ENCODE measurements around the gene RPL27A.

Gene RPL27A

GRCh38 chr11:8690374-8691342 lies 8.1 kb downstream of the RPL27A start:
- WGBS (ENCODE audit: extremely low coverage, insufficient coverage, insufficient read length), result no CpG with 5 or more reads among the region's 4 CpGs
- H3K9ac ChIP-seq (ENCODE audit: low read length), result no peak overlapping the region
- H3K9me3 ChIP-seq (ENCODE audit: insufficient read depth, low read depth, low read length), result no peaks in the 10 kb centered on the region

DNA sequence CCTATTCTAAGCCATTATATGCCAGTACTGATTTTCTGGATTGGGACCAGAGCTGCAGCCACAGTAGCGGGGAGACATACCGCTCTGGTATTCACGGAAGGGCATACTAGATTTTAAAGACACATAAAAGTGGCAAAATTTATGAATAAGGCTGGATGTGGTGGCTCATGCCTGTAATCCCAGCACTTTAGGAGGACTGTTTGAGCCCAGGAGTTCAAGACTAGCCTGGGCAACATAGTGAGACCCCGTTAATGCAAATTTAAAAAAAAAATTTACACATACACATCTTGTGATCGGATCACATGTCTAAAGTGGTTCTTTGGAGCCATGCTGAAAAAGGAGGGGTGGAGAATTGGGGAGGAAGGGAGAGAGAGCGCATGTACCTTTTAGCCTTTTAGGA lies 9.0 kb downstream of the RPL27A start:
- Histone ChIP-seq H4K12ac (ENCODE audit: low read depth, low read length) (no peak overlapping the region), H2AK5ac (ENCODE audit: low read length) (no peak overlapping the region), H4K91ac (ENCODE audit: low read depth, low read length) (no peak overlapping the region), H3K18ac (ENCODE audit: low read length) (no peak overlapping the region), H3K9me3 (ENCODE audit: insufficient read depth, low read depth, low read length) (no peaks in the 10 kb centered on the region), H3K23ac (ENCODE audit: low read length) (no peak overlapping the region), H2BK120ac (ENCODE audit: insufficient read depth, low read length, poor library complexity) (no peak overlapping the region), H3K14ac (ENCODE audit: low read length) (no peak overlapping the region), H3K4ac (ENCODE audit: low read depth, low read length) (no peak overlapping the region), H3K27ac (ENCODE audit: low read depth, low read length) (no peak overlapping the region), H3K79me1 (ENCODE audit: low read length) (peaks cover 4% of the 10 kb centered on the region), H3K36me3 (ENCODE audit: control insufficient read depth in 1 of 2, insufficient read depth in 2 of 2, low read length in 2 of 2) (peaks cover 28 to 48% of the 10 kb centered on the region in 2 experiments), H2BK12ac (ENCODE audit: low read length) (no peak overlapping the region), H3K27me3 (ENCODE audit: insufficient read depth, low read length) (no peaks in the 10 kb centered on the region), H3K4me3 (ENCODE audit: low read depth, low read length) (no peak overlapping the region), H2BK5ac (ENCODE audit: low read depth, low read length, poor library complexity) (no peak overlapping the region), H3K9ac (ENCODE audit: low read length) (no peak overlapping the region), H2AFZ (ENCODE audit: insufficient read depth, low read length, poor library complexity) (no peak overlapping the region), H3K4me1 (ENCODE audit: control insufficient read depth in 1 of 2, insufficient read depth in 2 of 2, low read length in 2 of 2) (peaks cover 6% of the 10 kb centered on the region in 2 experiments), H3K79me2 (ENCODE audit: control insufficient read depth, insufficient read depth, low read length, poor library complexity) (peaks cover 2% of the 10 kb centered on the region), H3K4me2 (ENCODE audit: low read length) (no peak overlapping the region), H4K8ac (ENCODE audit: low read depth, low read length) (no peak overlapping the region)
- no CpG with 5 or more reads among the region's 6 CpGs for WGBS (ENCODE audit: extremely low coverage, insufficient coverage, insufficient read length)
- no peak for DNase-seq

More at GRCh38 chr11:8690374-8691342, 8.1 kb downstream of the RPL27A start:
- H2AK5ac ChIP-seq (ENCODE audit: low read length), result no peak overlapping the region
- H3K27me3 ChIP-seq (ENCODE audit: insufficient read depth, low read length), result no peaks in the 10 kb centered on the region
- H3K18ac ChIP-seq (ENCODE audit: low read length), result no peak overlapping the region
- no peak overlapping the region for H3K4me2 ChIP-seq (ENCODE audit: low read length)
- no peak overlapping the region for H3K4ac ChIP-seq (ENCODE audit: low read depth, low read length)
- no peak overlapping the region for H2BK120ac ChIP-seq (ENCODE audit: insufficient read depth, low read length, poor library complexity)
- DNase-seq, result no peak
- no peak overlapping the region for H2BK12ac ChIP-seq (ENCODE audit: low read length)
- H3K4me3 ChIP-seq (ENCODE audit: low read depth, low read length), result no peak overlapping the region
- H4K8ac ChIP-seq (ENCODE audit: low read depth, low read length), result no peak overlapping the region
- H3K23ac ChIP-seq (ENCODE audit: low read length), result no peak overlapping the region
- H3K4me1 ChIP-seq (ENCODE audit: control insufficient read depth in 1 of 2, insufficient read depth in 2 of 2, low read length in 2 of 2), result peaks cover 6% of the 10 kb centered on the region in 2 experiments
- H4K91ac ChIP-seq (ENCODE audit: low read depth, low read length), result no peak overlapping the region
- H3K27ac ChIP-seq (ENCODE audit: low read depth, low read length), result no peak overlapping the region
- H3K36me3 ChIP-seq (ENCODE audit: control insufficient read depth in 1 of 2, insufficient read depth in 2 of 2, low read length in 2 of 2), result peaks cover 26 to 48% of the 10 kb centered on the region in 2 experiments
- H2BK5ac ChIP-seq (ENCODE audit: low read depth, low read length, poor library complexity), result no peak overlapping the region
- H3K79me1 ChIP-seq (ENCODE audit: low read length), result peaks cover 4% of the 10 kb centered on the region
- no peak overlapping the region for H2AFZ ChIP-seq (ENCODE audit: insufficient read depth, low read length, poor library complexity)
- H3K14ac ChIP-seq (ENCODE audit: low read length), result no peak overlapping the region
- H3K79me2 ChIP-seq (ENCODE audit: control insufficient read depth, insufficient read depth, low read length, poor library complexity), result peaks cover 2% of the 10 kb centered on the region
- H4K12ac ChIP-seq (ENCODE audit: low read depth, low read length), result no peak overlapping the region

- Histone ChIP-seq H3K4me1 (ENCODE audit: control insufficient read depth in 1 of 2, insufficient read depth in 2 of 2, low read length in 2 of 2) (peaks cover 6% of the 10 kb centered on the region in 2 experiments), H3K79me2 (ENCODE audit: control insufficient read depth, insufficient read depth, low read length, poor library complexity) (peaks cover 2% of the 10 kb centered on the region), H3K14ac (ENCODE audit: low read length) (no peak overlapping the region), H3K79me1 (ENCODE audit: low read length) (peaks cover 4% of the 10 kb centered on the region), H4K8ac (ENCODE audit: low read depth, low read length) (no peak overlapping the region), H3K23ac (ENCODE audit: low read length) (no peak overlapping the region), H3K36me3 (ENCODE audit: control insufficient read depth in 1 of 2, insufficient read depth in 2 of 2, low read length in 2 of 2) (peaks cover 31 to 54% of the 10 kb centered on the region in 2 experiments), H3K4ac (ENCODE audit: low read depth, low read length) (no peak overlapping the region), H2BK12ac (ENCODE audit: low read length) (no peak overlapping the region), H3K18ac (ENCODE audit: low read length) (no peak overlapping the region), H2BK120ac (ENCODE audit: insufficient read depth, low read length, poor library complexity) (no peak overlapping the region), H3K9ac (ENCODE audit: low read length) (no peak overlapping the region), H4K12ac (ENCODE audit: low read depth, low read length) (no peak overlapping the region), H3K27ac (ENCODE audit: low read depth, low read length) (no peak overlapping the region), H4K91ac (ENCODE audit: low read depth, low read length) (no peak overlapping the region), H2BK5ac (ENCODE audit: low read depth, low read length, poor library complexity) (no peak overlapping the region), H2AFZ (ENCODE audit: insufficient read depth, low read length, poor library complexity) (no peak overlapping the region), H3K9me3 (ENCODE audit: insufficient read depth, low read depth, low read length) (no peaks in the 10 kb centered on the region), H2AK5ac (ENCODE audit: low read length) (no peak overlapping the region), H3K4me3 (ENCODE audit: low read depth, low read length) (no peak overlapping the region), H3K4me2 (ENCODE audit: low read length) (no peak overlapping the region), H3K27me3 (ENCODE audit: insufficient read depth, low read length) (no peaks in the 10 kb centered on the region)
- no peak for DNase-seq
- WGBS (ENCODE audit: extremely low coverage, insufficient coverage, insufficient read length), result no CpG with 5 or more reads among the region's 3 CpGs
Observed at GRCh38 chr11:8692417-8692816, 9.8 kb downstream of the RPL27A start.

DNA sequence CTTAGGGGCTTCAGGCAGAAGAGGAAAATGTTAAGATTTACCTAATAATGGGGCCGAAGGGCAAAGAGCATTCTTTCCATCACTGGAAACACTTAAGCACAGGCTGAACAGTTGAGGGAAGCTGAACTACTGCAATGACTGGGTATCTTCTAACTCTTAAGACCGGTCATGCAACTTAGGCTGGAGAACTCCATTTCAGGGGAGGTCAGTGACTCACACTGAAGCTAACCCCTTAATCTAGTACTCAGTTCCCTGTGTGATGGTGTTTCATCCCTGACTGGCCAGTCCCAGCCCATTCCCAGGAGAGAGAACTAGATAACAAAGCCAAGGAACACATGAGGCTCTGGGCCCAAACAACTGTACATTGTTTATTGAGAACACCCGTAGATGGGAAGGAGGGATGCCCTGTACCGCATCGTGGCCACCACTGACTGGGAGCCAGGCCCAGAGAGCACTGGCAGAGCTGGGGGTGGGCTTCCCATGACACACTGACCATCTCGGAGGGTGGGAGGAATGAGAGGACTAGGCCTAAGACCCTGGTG lies 10.5 kb downstream of the RPL27A start:
- H2BK5ac ChIP-seq (ENCODE audit: low read depth, low read length, poor library complexity), result no peak overlapping the region
- H3K14ac ChIP-seq (ENCODE audit: low read length), result no peak overlapping the region
- H2AFZ ChIP-seq (ENCODE audit: insufficient read depth, low read length, poor library complexity), result no peak overlapping the region
- H3K4ac ChIP-seq (ENCODE audit: low read depth, low read length), result no peak overlapping the region
- no peak overlapping the region for H4K8ac ChIP-seq (ENCODE audit: low read depth, low read length)
- H3K23ac ChIP-seq (ENCODE audit: low read length), result no peak overlapping the region
- no peak overlapping the region for H2AK5ac ChIP-seq (ENCODE audit: low read length)
- H3K79me1 ChIP-seq (ENCODE audit: low read length), result peaks cover 4% of the 10 kb centered on the region
- H2BK12ac ChIP-seq (ENCODE audit: low read length), result no peak overlapping the region
- WGBS (ENCODE audit: extremely low coverage, insufficient coverage, insufficient read length), result no CpG with 5 or more reads among the region's 6 CpGs
- H4K91ac ChIP-seq (ENCODE audit: low read depth, low read length), result no peak overlapping the region
- no peaks in the 10 kb centered on the region for H3K27me3 ChIP-seq (ENCODE audit: insufficient read depth, low read length)
- no peak for DNase-seq
- H2BK120ac ChIP-seq (ENCODE audit: insufficient read depth, low read length, poor library complexity), result no peak overlapping the region
- H3K4me1 ChIP-seq (ENCODE audit: control insufficient read depth in 1 of 2, insufficient read depth in 2 of 2, low read length in 2 of 2), result peaks cover 2 to 3% of the 10 kb centered on the region in 2 experiments
- H3K27ac ChIP-seq (ENCODE audit: low read depth, low read length), result no peak overlapping the region
- peaks cover 2% of the 10 kb centered on the region for H3K79me2 ChIP-seq (ENCODE audit: control insufficient read depth, insufficient read depth, low read length, poor library complexity)
- H4K12ac ChIP-seq (ENCODE audit: low read depth, low read length), result no peak overlapping the region
- no peaks in the 10 kb centered on the region for H3K9me3 ChIP-seq (ENCODE audit: insufficient read depth, low read depth, low read length)
- H3K36me3 ChIP-seq (ENCODE audit: control insufficient read depth in 1 of 2, insufficient read depth in 2 of 2, low read length in 2 of 2), result peaks cover 34 to 59% of the 10 kb centered on the region in 2 experiments
- no peak overlapping the region for H3K4me2 ChIP-seq (ENCODE audit: low read length)
- H3K9ac ChIP-seq (ENCODE audit: low read length), result no peak overlapping the region
- no peak overlapping the region for H3K4me3 ChIP-seq (ENCODE audit: low read depth, low read length)
- no peak overlapping the region for H3K18ac ChIP-seq (ENCODE audit: low read length)
